ENCODE results near the gene FARP2. TPM values are rescaled to one million over a fixed set of nuclear protein-coding genes. Genes with fewer than 3 reads are reported as not detected.

Gene FARP2
- total and polyA plus RNA-seq, 4 donors = 5.8 to 30.9 (median 14.3) TPM

DNA sequence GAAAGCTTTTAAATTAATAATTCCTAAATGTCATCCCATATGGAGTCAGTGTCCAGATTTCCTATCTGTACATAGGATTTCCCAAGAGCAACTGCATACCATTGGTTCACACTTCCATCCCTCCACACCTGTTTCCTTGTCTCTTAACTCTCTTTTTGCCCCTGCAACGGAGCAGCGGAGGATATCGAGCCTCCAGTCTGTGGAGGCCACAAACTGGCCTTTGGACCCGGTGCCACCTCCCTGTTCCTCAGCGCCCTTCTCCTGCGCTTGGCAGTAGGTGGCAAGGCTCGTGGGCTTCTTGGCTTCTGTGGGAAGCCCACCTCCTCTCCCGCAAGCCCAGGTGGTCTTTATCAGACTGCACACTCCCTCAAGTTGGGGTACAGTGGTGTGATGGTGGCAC, 176.1 kb downstream of the FARP2 start (continued):
- TF ChIP-seq, protein P1, sequence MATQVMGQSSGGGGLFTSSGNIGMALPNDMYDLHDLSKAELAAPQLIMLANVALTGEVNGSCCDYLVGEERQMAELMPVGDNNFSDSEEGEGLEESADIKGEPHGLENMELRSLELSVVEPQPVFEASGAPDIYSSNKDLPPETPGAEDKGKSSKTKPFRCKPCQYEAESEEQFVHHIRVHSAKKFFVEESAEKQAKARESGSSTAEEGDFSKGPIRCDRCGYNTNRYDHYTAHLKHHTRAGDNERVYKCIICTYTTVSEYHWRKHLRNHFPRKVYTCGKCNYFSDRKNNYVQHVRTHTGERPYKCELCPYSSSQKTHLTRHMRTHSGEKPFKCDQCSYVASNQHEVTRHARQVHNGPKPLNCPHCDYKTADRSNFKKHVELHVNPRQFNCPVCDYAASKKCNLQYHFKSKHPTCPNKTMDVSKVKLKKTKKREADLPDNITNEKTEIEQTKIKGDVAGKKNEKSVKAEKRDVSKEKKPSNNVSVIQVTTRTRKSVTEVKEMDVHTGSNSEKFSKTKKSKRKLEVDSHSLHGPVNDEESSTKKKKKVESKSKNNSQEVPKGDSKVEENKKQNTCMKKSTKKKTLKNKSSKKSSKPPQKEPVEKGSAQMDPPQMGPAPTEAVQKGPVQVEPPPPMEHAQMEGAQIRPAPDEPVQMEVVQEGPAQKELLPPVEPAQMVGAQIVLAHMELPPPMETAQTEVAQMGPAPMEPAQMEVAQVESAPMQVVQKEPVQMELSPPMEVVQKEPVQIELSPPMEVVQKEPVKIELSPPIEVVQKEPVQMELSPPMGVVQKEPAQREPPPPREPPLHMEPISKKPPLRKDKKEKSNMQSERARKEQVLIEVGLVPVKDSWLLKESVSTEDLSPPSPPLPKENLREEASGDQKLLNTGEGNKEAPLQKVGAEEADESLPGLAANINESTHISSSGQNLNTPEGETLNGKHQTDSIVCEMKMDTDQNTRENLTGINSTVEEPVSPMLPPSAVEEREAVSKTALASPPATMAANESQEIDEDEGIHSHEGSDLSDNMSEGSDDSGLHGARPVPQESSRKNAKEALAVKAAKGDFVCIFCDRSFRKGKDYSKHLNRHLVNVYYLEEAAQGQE (IDR thresholded peaks at IDR 0.05) = no peak
- TF ChIP-seq TAF1 (conservative IDR thresholded peaks at IDR 0.05) = no peak

DNA sequence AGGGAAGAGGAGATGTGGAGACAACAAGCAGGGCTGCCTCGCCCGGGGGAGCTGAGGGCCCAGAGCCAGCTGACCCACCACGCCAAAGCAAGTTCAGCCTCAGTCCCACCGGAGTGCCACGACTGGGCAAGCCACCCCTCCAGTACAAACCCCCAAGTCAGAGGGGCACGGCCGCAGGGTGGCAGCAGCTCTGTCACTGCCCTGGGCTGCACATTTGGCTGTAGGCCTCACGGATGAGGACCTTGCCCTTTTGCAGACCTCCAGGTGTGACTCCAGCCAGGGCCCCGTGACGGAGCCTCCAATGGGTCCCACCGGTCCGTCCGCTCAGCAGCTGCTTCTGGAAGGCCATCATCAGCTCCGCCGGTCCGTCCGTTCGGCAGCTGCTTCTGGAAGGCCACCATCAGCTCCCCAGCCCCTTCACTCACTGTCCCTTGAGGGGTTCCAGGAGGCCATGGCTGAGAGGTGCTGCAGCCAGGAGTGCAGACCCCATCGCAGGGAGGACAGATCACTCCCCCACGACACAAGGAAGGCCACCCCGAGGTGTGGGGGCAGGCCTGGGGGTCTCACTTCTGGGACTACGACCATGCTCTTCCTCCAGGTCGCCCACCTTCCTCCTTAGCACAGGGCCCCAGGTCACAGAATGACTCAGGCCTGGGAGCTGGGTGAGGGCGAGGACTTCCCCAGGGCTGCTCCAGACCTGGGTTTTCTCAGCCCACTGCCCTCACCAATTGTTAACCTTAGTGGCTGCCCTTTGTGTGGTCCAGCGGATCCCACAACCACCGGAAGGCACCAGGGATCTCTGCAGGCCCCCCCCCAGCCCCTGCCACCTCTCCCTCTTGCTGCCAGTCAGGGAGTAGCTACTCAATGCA, 176.9 kb downstream of the FARP2 start:
- Histone ChIP-seq H3K4me3 (ENCODE audit: low read depth in 1 of 3, low read length in 3 of 3) (no peak overlapping the region), H3K27me3 (ENCODE audit: control insufficient read depth in 4 of 4, insufficient read depth in 4 of 4, low read length in 3 of 4) (no peaks in the 10 kb centered on the region), H3K9me3 (ENCODE audit: control insufficient read depth in 4 of 4, low read length in 3 of 4) (no peaks in the 10 kb centered on the region), H3K4me1 (ENCODE audit: control insufficient read depth in 4 of 4, insufficient read depth in 4 of 4, low read length in 3 of 4) (no peaks in the 10 kb centered on the region), H3K36me3 (ENCODE audit: control insufficient read depth in 4 of 4, insufficient read depth in 3 of 4, low read depth in 1 of 4, low read length in 3 of 4) (no peaks in the 10 kb centered on the region), H3K27ac (ENCODE audit: low read depth in 1 of 2, low read length in 2 of 2) (no peak overlapping the region), H3K9ac (ENCODE audit: low read depth in 1 of 2, low read length in 2 of 2) (no peak overlapping the region)
- TF ChIP-seq TAF1 (conservative IDR thresholded peaks at IDR 0.05) = no peak
- DNase-seq (ENCODE audit: low spot score) = no peak
- WGBS = 89% methylated on average over 26 of the region's 26 CpGs

DNA sequence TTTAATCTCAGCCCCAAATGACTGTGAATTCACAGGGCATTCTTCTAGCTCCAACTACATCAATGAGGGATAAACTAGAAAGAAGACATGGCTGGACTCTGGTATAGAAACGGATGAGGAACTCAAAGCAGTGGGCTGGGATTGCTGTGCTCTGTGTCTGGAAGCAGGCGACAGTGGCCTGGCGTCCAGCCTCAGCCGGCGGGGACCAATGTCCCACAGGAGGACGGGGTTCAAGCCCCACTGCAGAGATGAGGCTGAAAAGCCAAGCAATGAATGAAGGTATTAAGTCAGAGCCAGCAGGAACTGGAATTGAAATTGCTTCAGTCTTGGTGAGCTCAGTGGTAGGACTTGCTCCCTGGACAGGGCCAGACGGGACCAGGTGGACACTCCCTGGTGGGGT, 178.2 kb downstream of the FARP2 start:
- H3K27me3 ChIP-seq (ENCODE audit: control insufficient read depth in 4 of 4, insufficient read depth in 4 of 4, low read length in 3 of 4) = no peaks in the 10 kb centered on the region
- H3K36me3 ChIP-seq (ENCODE audit: control insufficient read depth in 4 of 4, insufficient read depth in 3 of 4, low read depth in 1 of 4, low read length in 3 of 4) = no peaks in the 10 kb centered on the region
- H3K27ac ChIP-seq (ENCODE audit: low read depth in 1 of 2, low read length in 2 of 2) = no peak overlapping the region
- no peak overlapping the region for H3K9ac ChIP-seq (ENCODE audit: low read depth in 1 of 2, low read length in 2 of 2)
- no peak for DNase-seq (ENCODE audit: low spot score)
- no peaks in the 10 kb centered on the region for H3K4me1 ChIP-seq (ENCODE audit: control insufficient read depth in 4 of 4, insufficient read depth in 4 of 4, low read length in 3 of 4)
- H3K9me3 ChIP-seq (ENCODE audit: control insufficient read depth in 4 of 4, low read length in 3 of 4) = no peaks in the 10 kb centered on the region
- H3K4me3 ChIP-seq (ENCODE audit: low read depth in 1 of 3, low read length in 3 of 3) = no peak overlapping the region
- WGBS = 84% methylated on average over 7 of the region's 7 CpGs
- no peak for TF ChIP-seq RAD21 (IDR thresholded peaks at IDR 0.05)
- no peak for TF ChIP-seq YY1 (IDR thresholded peaks at IDR 0.05)
- no peak for TF ChIP-seq EGR1 (IDR thresholded peaks at IDR 0.05; ENCODE audit: low read depth in 2 of 2)
- no peak for TF ChIP-seq JUND (IDR thresholded peaks at IDR 0.05)
- TF ChIP-seq, protein P2, sequence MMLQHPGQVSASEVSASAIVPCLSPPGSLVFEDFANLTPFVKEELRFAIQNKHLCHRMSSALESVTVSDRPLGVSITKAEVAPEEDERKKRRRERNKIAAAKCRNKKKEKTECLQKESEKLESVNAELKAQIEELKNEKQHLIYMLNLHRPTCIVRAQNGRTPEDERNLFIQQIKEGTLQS (IDR thresholded peaks at IDR 0.05) = no peak
- TF ChIP-seq SP1 (IDR thresholded peaks at IDR 0.05) = no peak
- TF ChIP-seq, protein P3, sequence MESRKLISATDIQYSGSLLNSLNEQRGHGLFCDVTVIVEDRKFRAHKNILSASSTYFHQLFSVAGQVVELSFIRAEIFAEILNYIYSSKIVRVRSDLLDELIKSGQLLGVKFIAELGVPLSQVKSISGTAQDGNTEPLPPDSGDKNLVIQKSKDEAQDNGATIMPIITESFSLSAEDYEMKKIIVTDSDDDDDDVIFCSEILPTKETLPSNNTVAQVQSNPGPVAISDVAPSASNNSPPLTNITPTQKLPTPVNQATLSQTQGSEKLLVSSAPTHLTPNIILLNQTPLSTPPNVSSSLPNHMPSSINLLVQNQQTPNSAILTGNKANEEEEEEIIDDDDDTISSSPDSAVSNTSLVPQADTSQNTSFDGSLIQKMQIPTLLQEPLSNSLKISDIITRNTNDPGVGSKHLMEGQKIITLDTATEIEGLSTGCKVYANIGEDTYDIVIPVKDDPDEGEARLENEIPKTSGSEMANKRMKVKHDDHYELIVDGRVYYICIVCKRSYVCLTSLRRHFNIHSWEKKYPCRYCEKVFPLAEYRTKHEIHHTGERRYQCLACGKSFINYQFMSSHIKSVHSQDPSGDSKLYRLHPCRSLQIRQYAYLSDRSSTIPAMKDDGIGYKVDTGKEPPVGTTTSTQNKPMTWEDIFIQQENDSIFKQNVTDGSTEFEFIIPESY (IDR thresholded peaks at IDR 0.05) = no peak
- TF ChIP-seq HNF4G (IDR thresholded peaks at IDR 0.05) = no peak
- TF ChIP-seq FOXA1 (IDR thresholded peaks at IDR 0.05) = no peak
- TF ChIP-seq FOXA2 (IDR thresholded peaks at IDR 0.05) = no peak

All from liver (tissue), 9 donors.